Stimulated activated CD8-positive, alpha-beta memory T cell treated with anti-CD3 and anti-CD28 coated beads, Interleukin-15, amount 100 ng/mL, for 24 hours (primary cell): ENCODE data around the gene TBC1D10A.

Experiments
- DNase-seq: peaks from one replicate; pipeline ENCODE4 v3.0.0-alpha.2; 2020; ENCODE audit warnings: low read depth

Gene TBC1D10A

GRCh38 chr22:30318799-30319419 is 7.8 kb downstream of the TBC1D10A start:
- DNase-seq = no peak

DNA sequence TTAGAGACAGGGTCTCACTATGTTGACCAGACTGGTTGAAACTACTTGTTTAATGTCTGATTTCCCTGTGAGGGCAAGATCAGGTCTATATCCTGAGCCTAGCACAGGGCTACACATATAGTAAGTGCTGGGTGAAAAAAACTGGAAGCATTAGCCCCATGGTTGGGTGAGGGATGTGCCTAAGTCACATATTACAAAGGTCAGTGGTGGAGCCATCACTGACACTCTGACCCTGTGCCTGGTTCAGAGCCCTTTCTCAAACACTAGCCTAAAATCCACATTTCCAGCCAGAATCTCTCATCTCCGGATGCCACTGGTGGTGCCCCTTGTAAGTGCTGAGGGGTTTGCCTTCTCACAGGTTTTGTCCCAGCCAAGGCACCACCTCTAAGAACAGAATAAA is 9.0 kb downstream of the TBC1D10A start:
- DNase-seq = no peak

GRCh38 chr22:30315962-30316576 is 10.7 kb downstream of the TBC1D10A start:
- DNase-seq = no peak

DNA sequence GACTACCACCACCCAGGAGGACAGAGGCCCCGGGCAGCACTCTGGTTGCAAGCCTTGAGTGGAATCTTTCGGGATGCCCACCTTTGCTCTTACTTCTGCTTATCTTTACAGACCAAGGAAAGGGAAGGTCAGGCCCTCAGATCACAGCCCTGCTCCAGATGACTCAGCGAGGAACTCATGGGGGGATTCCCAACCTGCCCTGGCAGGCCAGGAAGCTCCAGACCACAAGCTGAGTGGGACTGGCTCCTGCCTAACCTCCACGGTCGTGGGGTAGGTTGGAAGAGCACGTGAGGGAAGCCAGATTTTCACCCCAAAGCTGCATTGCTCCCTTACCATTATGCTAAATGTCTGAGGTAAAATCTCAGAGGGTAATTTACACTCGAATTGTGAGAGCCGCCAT is 11.8 kb downstream of the TBC1D10A start:
- DNase-seq = no peak

DNA sequence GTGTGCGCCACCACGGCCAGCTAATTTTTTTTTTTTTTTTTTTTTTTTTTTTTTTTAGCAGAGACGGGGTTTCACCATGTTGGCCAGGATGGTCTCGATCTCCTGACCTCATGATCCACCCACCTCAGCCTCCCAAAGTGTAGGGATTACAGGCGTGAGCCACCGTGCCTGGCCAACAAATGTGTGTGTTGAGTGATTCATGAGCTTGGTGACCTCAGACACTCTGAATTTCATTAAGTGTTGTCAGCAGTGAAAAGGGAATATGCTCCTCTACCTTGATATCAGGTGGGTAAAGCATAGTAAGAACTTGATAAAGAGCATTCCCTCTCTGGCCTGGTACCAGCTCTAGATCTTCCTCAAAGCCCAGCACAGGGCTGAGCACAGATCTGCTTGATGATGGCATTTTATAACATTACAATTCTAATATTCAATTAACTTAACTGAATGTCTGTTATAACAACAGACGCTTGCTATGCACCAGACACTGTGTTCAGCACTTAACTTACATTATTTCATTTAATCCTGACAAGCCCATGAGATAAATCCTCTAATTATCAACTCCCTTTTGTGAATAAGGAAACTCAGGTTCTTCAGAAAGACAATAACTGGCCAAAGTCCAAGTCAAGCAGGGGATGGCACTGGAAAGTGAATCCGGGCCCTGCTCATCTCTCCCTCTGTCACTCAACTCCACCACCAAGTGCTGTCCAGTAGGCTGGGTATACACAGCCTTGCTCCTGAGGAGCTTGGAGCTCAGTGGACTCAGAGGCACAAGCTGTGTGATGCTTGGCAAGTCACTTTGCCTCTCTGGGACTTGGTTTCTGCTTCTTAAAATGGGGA is 13.0 kb downstream of the TBC1D10A start:
- DNase-seq = no peak

- no peak for DNase-seq
These were observed 14.7 kb downstream of the TBC1D10A start for GRCh38 chr22:30312053-30312452.

DNA sequence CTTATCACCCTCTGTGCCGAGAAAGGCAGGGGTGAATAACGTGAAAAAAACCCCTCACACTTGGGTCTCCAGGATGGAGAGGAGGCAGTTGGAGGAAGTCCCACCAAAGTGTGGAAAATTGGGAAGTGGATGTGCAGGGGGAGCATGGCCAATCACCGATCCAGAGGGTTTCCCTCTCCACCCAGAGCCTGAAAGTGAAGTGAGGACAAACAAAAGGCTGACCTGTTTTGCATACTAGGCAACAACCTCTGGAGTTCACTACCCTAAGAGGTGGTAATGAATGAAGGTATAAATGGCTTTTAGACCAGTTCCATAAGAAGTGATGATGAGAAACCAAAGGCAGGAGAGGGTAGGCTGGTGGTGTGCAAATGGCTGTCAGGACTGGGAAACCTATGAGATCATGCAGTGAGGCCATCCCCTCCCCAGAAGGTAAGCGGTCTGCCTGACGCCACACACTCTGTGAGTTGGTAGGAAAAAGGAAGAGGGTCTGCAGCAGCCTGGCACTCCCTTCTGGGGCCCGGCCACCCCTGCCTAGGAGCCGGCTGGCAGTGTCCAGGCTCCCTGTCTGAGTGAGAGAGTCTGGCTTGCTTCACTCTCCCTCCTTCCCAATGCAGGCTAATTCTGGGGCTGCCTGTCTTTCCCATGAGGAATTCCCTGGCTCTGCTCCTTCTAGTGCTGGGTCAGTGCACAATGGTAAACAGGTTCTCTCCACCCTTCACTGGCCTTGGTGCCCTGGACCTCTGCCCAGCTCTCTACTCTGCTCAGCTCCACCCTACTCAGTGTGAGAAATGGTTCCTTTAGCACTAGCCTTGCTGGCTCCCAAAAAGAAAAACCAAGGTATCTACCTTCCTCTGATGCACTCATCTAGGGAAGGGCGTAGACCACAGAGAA is 15.6 kb downstream of the TBC1D10A start:
- no peak for DNase-seq

DNA sequence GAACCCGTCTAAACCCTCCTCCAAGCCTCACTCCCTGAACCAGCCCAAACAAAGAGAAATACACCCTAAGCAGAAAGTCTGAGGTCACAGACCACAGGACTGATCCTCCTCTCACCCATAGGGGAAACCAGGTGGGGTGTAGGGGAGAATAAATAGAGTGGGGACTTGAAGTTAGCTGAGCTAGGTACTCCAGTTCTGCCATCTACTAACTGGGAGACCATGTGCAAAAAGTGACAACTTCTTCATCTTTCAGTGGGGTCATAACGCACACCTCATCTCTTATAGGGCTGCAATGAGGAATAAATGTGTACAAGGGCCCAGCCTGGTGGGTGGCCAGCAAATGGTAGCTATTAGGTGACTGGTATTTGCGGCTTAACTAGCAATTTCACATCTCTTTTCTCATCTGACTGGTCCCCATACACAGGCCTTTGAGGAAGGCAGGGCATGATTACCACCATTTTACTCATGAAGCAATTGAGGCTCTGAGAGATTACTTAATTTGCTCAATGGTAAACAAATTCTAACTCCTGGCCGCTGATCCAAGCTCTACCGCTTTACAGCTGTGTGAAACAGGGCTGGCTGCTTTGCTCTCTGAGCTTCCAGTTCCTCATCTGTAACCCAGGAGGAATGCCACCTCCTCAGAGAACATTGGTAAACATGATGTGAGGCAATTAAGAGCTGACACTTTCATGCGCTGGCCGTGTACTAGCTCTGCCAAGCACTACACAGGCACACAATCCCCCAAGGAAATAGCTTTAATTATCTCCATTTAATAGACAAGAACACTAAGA is 16.6 kb downstream of the TBC1D10A start:
- DNase-seq = no peak

- DNase-seq = no peak
These were observed 18.1 kb downstream of the TBC1D10A start for GRCh38 chr22:30308518-30309230.

GRCh38 chr22:30308093-30308492 is 18.6 kb downstream of the TBC1D10A start:
- no peak for DNase-seq

DNA sequence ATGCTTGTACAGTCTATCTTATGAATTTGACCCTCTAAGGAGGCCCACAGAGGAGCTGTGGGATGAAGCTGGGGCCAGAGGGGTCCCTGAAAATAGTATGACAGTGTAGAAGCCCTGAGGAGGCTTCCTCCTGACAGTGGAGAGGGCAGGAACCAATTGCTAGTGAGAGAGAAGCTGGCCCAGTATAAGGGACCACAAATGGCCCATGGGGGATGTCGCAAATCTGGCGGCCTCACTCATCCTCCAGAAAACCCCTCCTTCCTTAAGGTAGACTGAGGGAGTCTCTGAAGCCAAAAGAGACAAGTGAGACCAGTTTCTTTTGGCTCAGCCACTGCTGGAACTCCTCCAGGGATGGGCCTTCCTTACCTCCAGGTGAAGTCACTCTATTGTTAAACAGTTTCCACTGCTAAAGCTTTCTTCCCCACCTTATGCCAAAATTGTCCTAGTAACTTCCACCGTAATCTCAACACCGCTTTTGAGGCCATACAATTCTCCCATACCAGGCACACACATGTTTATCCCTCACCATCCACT is 19.6 kb downstream of the TBC1D10A start:
- DNase-seq = no peak

- DNase-seq = no peak
These were observed 20.1 kb downstream of the TBC1D10A start for GRCh38 chr22:30306627-30307011.

GRCh38 chr22:30305906-30306626 is 20.7 kb downstream of the TBC1D10A start:
- no peak for DNase-seq

DNA sequence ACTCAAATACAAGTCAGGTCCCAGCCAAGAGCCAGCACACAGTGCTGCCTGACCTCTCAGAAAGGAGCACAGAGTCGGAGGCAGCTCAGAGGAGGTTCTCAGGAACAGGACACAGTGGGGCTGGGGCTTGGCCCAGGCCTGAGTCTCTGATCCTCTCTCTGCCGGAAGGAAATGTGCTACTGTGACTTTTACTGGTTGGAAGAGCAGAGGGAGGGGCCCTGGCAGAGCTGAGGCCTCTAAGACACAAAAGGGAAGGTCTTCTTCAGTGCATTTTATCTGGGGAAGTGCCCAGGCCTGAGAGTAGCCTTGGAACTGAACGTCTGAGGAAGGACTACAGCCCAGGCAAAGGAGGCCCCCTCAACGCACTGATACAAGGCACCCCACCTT is 21.2 kb downstream of the TBC1D10A start:
- DNase-seq = no peak

DNA sequence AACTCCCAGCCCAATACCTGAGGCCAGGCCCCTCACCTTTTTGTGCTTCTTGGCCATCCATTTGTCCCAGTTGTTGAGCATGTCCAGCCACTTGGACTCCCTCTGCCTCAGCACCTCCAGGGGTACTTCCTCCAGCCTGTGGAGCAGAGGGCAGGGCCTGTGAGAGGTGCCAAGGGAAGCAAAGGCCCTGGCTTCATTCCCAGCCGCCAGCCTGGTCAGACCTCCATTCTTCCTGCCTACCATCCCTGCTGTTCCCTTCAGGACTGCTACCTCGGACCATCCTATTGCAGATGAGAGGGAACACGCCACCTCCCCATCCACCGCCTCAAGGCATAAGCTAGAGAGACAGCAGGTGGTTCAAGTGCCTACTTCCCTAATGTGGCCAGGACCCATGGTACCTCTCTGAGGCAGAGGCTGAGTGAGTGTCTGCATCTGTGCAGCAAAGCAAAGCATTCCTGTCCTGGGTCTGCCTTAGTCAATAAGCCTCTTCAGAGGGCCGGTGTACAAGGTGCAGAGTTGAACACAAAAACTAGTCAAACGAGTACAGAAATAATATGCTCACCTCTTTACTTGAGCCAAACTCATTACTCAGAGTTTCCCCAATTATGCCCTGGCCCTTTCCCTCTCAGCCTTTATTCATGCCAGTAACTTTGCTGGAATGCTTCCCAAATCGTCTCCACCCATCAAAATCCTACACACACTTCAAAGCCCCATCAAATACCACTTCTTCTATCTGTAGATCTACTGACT is 22.1 kb downstream of the TBC1D10A start:
- no peak for DNase-seq

DNA sequence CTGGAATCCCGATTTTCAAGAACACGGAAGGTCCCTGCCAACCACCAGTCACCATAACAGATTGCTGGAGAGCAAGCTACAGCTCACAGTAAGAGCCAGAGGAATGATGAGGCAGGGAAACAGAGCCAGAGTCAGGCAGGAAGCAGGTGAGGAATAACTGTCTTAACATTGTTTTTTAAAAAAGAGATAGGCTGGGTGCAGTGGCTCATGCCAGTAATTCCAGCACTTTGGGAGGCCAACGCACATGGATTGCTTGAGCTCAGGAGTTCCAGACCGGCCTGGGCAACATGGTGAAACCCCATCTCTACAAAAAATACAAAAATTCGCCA is 24.0 kb downstream of the TBC1D10A start:
- no peak for DNase-seq

GRCh38 chr22:30301995-30302809 is 24.5 kb downstream of the TBC1D10A start:
- DNase-seq = no peak

DNA sequence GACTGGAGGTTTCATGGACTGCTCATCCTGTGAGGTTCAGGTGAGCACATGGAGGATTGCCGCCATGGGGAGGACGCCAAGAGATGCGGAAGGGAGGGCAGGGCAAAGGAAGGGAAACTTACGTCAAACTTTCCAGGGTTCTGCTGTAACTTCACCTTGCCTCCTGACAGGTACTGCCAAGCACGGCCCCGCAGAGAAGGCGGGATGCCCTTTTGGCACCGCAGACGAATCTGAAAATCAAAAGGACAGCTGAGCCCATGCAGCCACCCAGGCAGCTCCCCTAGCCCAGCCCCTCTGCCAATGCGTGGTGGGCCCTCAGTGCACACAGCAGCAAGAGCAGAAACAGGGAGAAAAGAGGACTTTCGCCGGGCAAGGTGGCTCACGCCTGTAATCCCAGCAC is 27.4 kb downstream of the TBC1D10A start:
- DNase-seq = no peak
